ENCODE measurements around the gene EBF3.

Gene EBF3

GRCh38 chr10:129825826-129826225 is 138.2 kb downstream of the EBF3 start:
- no peak for DNase-seq

GRCh38 chr10:129825221-129825620 is 138.9 kb downstream of the EBF3 start:
- DNase-seq: no peak

- no peak for DNase-seq
Measured at GRCh38 chr10:129820451-129820850, 143.6 kb downstream of the EBF3 start.

GRCh38 chr10:129816656-129817045 is 147.4 kb downstream of the EBF3 start:
- DNase-seq: no peak

GRCh38 chr10:129815898-129816655 is 148.0 kb downstream of the EBF3 start:
- no peak for DNase-seq

GRCh38 chr10:129814681-129815646 is 149.1 kb downstream of the EBF3 start:
- no peak for DNase-seq

GRCh38 chr10:129812398-129812797 is 151.7 kb downstream of the EBF3 start:
- DNase-seq: no peak

- no peak for DNase-seq
Measured at GRCh38 chr10:129811208-129811607, 152.9 kb downstream of the EBF3 start.

- DNase-seq: no peak
Measured at GRCh38 chr10:129809841-129810240, 154.2 kb downstream of the EBF3 start.

GRCh38 chr10:129809431-129809830 is 154.6 kb downstream of the EBF3 start:
- no peak for DNase-seq

- DNase-seq: no peak
Measured at GRCh38 chr10:129808092-129808983, 155.7 kb downstream of the EBF3 start.

- no peak for DNase-seq
Measured at GRCh38 chr10:129807211-129807610, 156.9 kb downstream of the EBF3 start.

GRCh38 chr10:129800796-129801340 is 163.2 kb downstream of the EBF3 start:
- no peak for DNase-seq

- no peak for DNase-seq
Measured at GRCh38 chr10:129799942-129800341, 164.1 kb downstream of the EBF3 start.

GRCh38 chr10:129796710-129797420 is 167.2 kb downstream of the EBF3 start:
- DNase-seq: no peak

GRCh38 chr10:129793996-129794395 is 170.1 kb downstream of the EBF3 start:
- DNase-seq: no peak

GRCh38 chr10:129793479-129793878 is 170.6 kb downstream of the EBF3 start:
- no peak for DNase-seq

GRCh38 chr10:129792864-129793263 is 171.2 kb downstream of the EBF3 start:
- DNase-seq: no peak

GRCh38 chr10:129792141-129792540 is 171.9 kb downstream of the EBF3 start:
- no peak for DNase-seq

- no peak for DNase-seq
Measured at GRCh38 chr10:129790715-129791446, 173.2 kb downstream of the EBF3 start.

- DNase-seq: no peak
Measured at GRCh38 chr10:129788215-129788614, 175.9 kb downstream of the EBF3 start.
